ENCODE measurements around the gene COPG2.

DNA sequence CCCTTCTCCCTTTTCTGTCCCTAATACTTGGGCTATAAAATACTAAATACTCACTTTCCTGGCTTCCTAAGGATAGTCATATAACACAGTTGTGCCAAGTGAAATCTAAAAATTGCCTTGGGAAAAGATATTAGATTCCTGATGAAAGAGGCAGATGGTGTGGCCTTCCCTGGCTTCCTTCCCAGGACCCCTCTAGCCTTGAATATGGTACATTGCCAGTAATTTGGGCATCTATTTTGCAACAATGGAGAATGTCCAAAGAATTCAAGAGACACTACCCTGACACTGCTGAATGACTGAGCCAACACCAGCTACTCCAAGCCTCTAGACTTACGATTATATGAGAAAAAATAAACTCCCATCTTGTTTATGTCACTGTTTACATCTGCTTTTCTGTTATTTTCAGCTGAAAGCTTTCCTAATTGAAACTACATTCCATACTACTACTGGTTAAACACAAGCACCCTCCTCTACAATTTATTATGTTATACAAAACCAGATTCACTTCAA, 17.9 kb downstream of the COPG2 start:
- TF ChIP-seq EZH2 (IDR thresholded peaks at IDR 0.05; ENCODE audit: low read depth) = no peak
- TF ChIP-seq, protein P1, sequence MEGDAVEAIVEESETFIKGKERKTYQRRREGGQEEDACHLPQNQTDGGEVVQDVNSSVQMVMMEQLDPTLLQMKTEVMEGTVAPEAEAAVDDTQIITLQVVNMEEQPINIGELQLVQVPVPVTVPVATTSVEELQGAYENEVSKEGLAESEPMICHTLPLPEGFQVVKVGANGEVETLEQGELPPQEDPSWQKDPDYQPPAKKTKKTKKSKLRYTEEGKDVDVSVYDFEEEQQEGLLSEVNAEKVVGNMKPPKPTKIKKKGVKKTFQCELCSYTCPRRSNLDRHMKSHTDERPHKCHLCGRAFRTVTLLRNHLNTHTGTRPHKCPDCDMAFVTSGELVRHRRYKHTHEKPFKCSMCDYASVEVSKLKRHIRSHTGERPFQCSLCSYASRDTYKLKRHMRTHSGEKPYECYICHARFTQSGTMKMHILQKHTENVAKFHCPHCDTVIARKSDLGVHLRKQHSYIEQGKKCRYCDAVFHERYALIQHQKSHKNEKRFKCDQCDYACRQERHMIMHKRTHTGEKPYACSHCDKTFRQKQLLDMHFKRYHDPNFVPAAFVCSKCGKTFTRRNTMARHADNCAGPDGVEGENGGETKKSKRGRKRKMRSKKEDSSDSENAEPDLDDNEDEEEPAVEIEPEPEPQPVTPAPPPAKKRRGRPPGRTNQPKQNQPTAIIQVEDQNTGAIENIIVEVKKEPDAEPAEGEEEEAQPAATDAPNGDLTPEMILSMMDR (conservative IDR thresholded peaks at IDR 0.05) = no peak

Data from PC-9 (cell line).